GM23338 (cell line): ENCODE measurements around the gene HEXD. TPM values are rescaled to one million over a fixed set of nuclear protein-coding genes. Genes with fewer than 3 reads are reported as not detected.

Source experiments
- ATAC-seq: fragments of 200-7000 bp; cut with Tn5 transposase; 3 replicates; pipeline ENCODE4 v1.9.1; 2020
- DNase-seq: peaks from one replicate; pipeline ENCODE4 v3.0.0-alpha.2; 2015; ENCODE audit warnings: low spot score
- H2AFZ ChIP-seq: fragments of 200-600 bp; sonication (generic); 2 replicates; pipeline ENCODE4 v1.8.0; 2016; ENCODE audit warnings: antibody characterized with exemption, mild to moderate bottlenecking, moderate library complexity
- H3F3A ChIP-seq: fragments of 200-600 bp; sonication (generic); replicated peaks from 2 replicates; pipeline ENCODE4 v1.8.0; 2017; ENCODE audit warnings: antibody characterized with exemption, mixed run types, low read depth
- H3K27ac ChIP-seq: fragments of 200-600 bp; sonication (generic); 2 replicates; pipeline ENCODE4 v1.6.1; 2016; ENCODE audit warnings: low read depth
- H3K27me3 ChIP-seq: fragments of 200-600 bp; sonication (generic); 2 replicates; pipeline ENCODE4 v1.8.0; 2016; ENCODE audit warnings: mild to moderate bottlenecking, mixed run types, moderate library complexity; ENCODE audit not compliant: insufficient read depth
- H3K36me3 ChIP-seq: fragments of 200-600 bp; sonication (generic); 2 replicates; pipeline ENCODE4 v1.8.0; 2016; ENCODE audit warnings: mild to moderate bottlenecking; ENCODE audit not compliant: insufficient read depth
- H3K4me1 ChIP-seq: fragments of 200-600 bp; sonication (generic); 2 replicates; pipeline ENCODE4 v1.8.0; 2016; ENCODE audit warnings: mild to moderate bottlenecking, moderate library complexity; ENCODE audit not compliant: insufficient read depth
- H3K4me2 ChIP-seq: fragments of 200-600 bp; sonication (generic); 2 replicates; pipeline ENCODE4 v1.7.1; 2017; ENCODE audit warnings: mixed run types
- H3K4me3 ChIP-seq: fragments of 200-600 bp; sonication (generic); 2 replicates; pipeline ENCODE4 v1.6.1; 2016; ENCODE audit warnings: mixed run types
- H3K79me2 ChIP-seq: fragments of 200-600 bp; sonication (generic); replicated peaks from 2 replicates; pipeline ENCODE4 v1.8.0; 2017; ENCODE audit warnings: mild to moderate bottlenecking; ENCODE audit not compliant: insufficient read depth
- H3K9me2 ChIP-seq: fragments of 200-600 bp; sonication (generic); 2 replicates; pipeline ENCODE4 v1.8.0; 2017; ENCODE audit not compliant: insufficient read depth
- H4K20me1 ChIP-seq: fragments of 200-600 bp; sonication (generic); replicated peaks from 2 replicates; pipeline ENCODE4 v1.8.0; 2017; ENCODE audit warnings: mild to moderate bottlenecking; ENCODE audit not compliant: insufficient read depth
- H3K27ac Mint-ChIP-seq: 2 replicates; pipeline ENCODE4 v1.8.0; 2020; ENCODE audit warnings: inconsistent platforms, mild to moderate bottlenecking, moderate library complexity, mixed read lengths
- H3K27me3 Mint-ChIP-seq: 3 replicates; pipeline ENCODE4 v1.8.0; 2022; ENCODE audit warnings: low read depth, mild to moderate bottlenecking, moderate library complexity, mixed read lengths, inconsistent platforms; ENCODE audit not compliant: insufficient read depth, poor library complexity
- H3K36me3 Mint-ChIP-seq: 3 replicates; pipeline ENCODE4 v1.8.0; 2021; ENCODE audit warnings: low read depth, mild to moderate bottlenecking, inconsistent platforms, moderate library complexity, mixed read lengths
- H3K4me1 Mint-ChIP-seq: 3 replicates; pipeline ENCODE4 v1.8.0; 2020; ENCODE audit warnings: mild to moderate bottlenecking, inconsistent platforms, mixed read lengths
- H3K4me3 Mint-ChIP-seq: 3 replicates; pipeline ENCODE4 v1.8.0; 2021; ENCODE audit warnings: moderate library complexity, mild to moderate bottlenecking, inconsistent platforms, mixed read lengths
- H3K9me3 Mint-ChIP-seq: 3 replicates; pipeline ENCODE4 v1.8.0; 2020; ENCODE audit warnings: moderate library complexity, mild to moderate bottlenecking, inconsistent platforms, mixed read lengths
- CREB1 ChIP-seq: fragments of 250-450 bp; sonication (Bioruptor Pico); IDR thresholded peaks from 2 replicates; pipeline ENCODE4 v1.5.0; 2020; ENCODE audit warnings: low read depth, mild to moderate bottlenecking, moderate library complexity
- EZH2 ChIP-seq: fragments of 200-600 bp; sonication (generic); IDR thresholded peaks from one replicate; pipeline ENCODE4 v1.8.0; 2017; ENCODE audit warnings: antibody characterized with exemption, mild to moderate bottlenecking, low read depth; ENCODE audit not compliant: unreplicated experiment
- EZH2phosphoT487 ChIP-seq: fragments of 200-600 bp; sonication (generic); IDR thresholded peaks from one replicate; pipeline ENCODE4 v1.8.1; 2018; ENCODE audit warnings: antibody characterized with exemption; ENCODE audit not compliant: unreplicated experiment
- JUNB ChIP-seq: IDR thresholded peaks from one replicate; pipeline ENCODE4 v1.6.1; 2016; ENCODE audit warnings: antibody characterized with exemption; ENCODE audit not compliant: unreplicated experiment
- NANOG ChIP-seq: IDR thresholded peaks from 2 replicates; pipeline ENCODE4 v1.6.1; 2016; ENCODE audit warnings: antibody characterized with exemption, borderline replicate concordance
- POLR2AphosphoS5 ChIP-seq: IDR thresholded peaks from 2 replicates; pipeline ENCODE4 v1.6.1; 2016; ENCODE audit warnings: antibody characterized with exemption, low read depth
- REST ChIP-seq: IDR thresholded peaks from one replicate; pipeline ENCODE4 v1.6.1; 2018; ENCODE audit warnings: antibody characterized with exemption; ENCODE audit not compliant: unreplicated experiment
- ZNF114 ChIP-seq: fragments of 250-450 bp; sonication (Bioruptor Pico); IDR thresholded peaks from 2 replicates; pipeline ENCODE4 v1.5.0; 2020; ENCODE audit warnings: mild to moderate bottlenecking, moderate library complexity
- ZNF331 ChIP-seq: fragments of 250-450 bp; sonication (Bioruptor Pico); IDR thresholded peaks from 2 replicates; pipeline ENCODE4 v1.5.0; 2020; ENCODE audit warnings: low read depth, mild to moderate bottlenecking, moderate library complexity
- polyA plus RNA-seq: library from polyadenylated mRNA; unstranded; fragments of >200 nt; fragmentation: Nextera tagmentation; extraction: Ambion mirVana; gene quantifications from 2 replicates; pipeline ENCODE4 v1.2.1, GENCODE V29; 2016
- total RNA-seq: library from RNA; depleted of rRNA; stranded (reverse); fragments of >200 nt; shearing (Covaris generic); gene quantifications from 2 replicates; pipeline ENCODE4 v1.2.3, GENCODE V29; 2014
- TF ChIP-seq, protein P1 (sequence below): IDR thresholded peaks from 2 replicates; pipeline ENCODE4 v1.6.1; 2016; ENCODE audit warnings: antibody characterized with exemption
- TF ChIP-seq, protein P2 (sequence below): fragments of 250-450 bp; sonication (Bioruptor Pico); IDR thresholded peaks from 2 replicates; pipeline ENCODE4 v1.5.0; 2020; ENCODE audit warnings: mild to moderate bottlenecking, moderate library complexity

The HEXD gene
- total and polyA plus RNA-seq, 2 experiments from 2014 or later, result 11.9 to 31.1 TPM

DNA sequence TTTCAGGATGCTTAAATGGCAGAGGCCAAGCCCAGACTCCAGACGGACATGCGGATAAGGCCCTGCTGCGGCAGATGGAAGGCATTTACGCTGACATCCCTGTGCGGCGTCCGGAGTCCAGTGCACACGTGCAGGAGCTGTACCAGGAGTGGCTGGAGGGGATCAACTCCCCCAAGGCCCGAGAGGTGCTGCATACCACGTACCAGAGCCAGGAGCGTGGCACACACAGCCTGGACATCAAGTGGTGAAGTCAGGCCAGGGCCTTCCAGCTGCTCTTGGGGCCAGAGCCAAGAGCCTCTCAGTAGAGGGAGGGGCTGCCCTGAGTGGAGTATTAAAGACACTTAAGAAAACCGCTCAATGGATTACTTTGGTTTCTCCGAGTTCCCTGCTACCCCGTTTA, 69.8 kb downstream of the HEXD start:
- no peak overlapping the region for H3K4me3 Mint-ChIP-seq
- Histone ChIP-seq H3K4me1 (no peaks in the 10 kb centered on the region), H3K4me2 (no peak overlapping the region), H3K9me2 (no peaks in the 10 kb centered on the region), H3K27me3 (no peaks in the 10 kb centered on the region), H2AFZ (no peak overlapping the region), H3K36me3 (no peaks in the 10 kb centered on the region), H3K79me2 (no peaks in the 10 kb centered on the region), H3F3A (no peaks in the 10 kb centered on the region), H3K27ac (no peak overlapping the region), H3K4me3 (no peak overlapping the region), H4K20me1 (no peaks in the 10 kb centered on the region)
- no peak for DNase-seq
- TF ChIP-seq CREB1 (CRISPR knock-in tag) (no peak), POLR2AphosphoS5 (no peak), EZH2 (no peak), JUNB (no peak), ZNF331 (CRISPR knock-in tag) (no peak)
- TF ChIP-seq, protein P1, sequence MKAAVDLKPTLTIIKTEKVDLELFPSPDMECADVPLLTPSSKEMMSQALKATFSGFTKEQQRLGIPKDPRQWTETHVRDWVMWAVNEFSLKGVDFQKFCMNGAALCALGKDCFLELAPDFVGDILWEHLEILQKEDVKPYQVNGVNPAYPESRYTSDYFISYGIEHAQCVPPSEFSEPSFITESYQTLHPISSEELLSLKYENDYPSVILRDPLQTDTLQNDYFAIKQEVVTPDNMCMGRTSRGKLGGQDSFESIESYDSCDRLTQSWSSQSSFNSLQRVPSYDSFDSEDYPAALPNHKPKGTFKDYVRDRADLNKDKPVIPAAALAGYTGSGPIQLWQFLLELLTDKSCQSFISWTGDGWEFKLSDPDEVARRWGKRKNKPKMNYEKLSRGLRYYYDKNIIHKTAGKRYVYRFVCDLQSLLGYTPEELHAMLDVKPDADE, result no peak
- no peaks in the 10 kb centered on the region for H3K4me1 Mint-ChIP-seq
- no peaks in the 10 kb centered on the region for H3K9me3 Mint-ChIP-seq
- H3K27ac Mint-ChIP-seq, result no peak overlapping the region
- H3K36me3 Mint-ChIP-seq, result peaks cover 39% of the 10 kb centered on the region
- peaks cover 10% of the 10 kb centered on the region for H3K27me3 Mint-ChIP-seq
- no peak for ATAC-seq

GRCh38 chr17:82489117-82489516, 71.0 kb downstream of the HEXD start:
- no peaks in the 10 kb centered on the region; the same call in 2 of the 3 replicates for H3K9me3 Mint-ChIP-seq
- TF ChIP-seq ZNF114 (CRISPR knock-in tag) (no peak), REST (no peak), NANOG (no peak), EZH2phosphoT487 (no peak)
- TF ChIP-seq, protein P1, result no peak
- TF ChIP-seq, protein P2, sequence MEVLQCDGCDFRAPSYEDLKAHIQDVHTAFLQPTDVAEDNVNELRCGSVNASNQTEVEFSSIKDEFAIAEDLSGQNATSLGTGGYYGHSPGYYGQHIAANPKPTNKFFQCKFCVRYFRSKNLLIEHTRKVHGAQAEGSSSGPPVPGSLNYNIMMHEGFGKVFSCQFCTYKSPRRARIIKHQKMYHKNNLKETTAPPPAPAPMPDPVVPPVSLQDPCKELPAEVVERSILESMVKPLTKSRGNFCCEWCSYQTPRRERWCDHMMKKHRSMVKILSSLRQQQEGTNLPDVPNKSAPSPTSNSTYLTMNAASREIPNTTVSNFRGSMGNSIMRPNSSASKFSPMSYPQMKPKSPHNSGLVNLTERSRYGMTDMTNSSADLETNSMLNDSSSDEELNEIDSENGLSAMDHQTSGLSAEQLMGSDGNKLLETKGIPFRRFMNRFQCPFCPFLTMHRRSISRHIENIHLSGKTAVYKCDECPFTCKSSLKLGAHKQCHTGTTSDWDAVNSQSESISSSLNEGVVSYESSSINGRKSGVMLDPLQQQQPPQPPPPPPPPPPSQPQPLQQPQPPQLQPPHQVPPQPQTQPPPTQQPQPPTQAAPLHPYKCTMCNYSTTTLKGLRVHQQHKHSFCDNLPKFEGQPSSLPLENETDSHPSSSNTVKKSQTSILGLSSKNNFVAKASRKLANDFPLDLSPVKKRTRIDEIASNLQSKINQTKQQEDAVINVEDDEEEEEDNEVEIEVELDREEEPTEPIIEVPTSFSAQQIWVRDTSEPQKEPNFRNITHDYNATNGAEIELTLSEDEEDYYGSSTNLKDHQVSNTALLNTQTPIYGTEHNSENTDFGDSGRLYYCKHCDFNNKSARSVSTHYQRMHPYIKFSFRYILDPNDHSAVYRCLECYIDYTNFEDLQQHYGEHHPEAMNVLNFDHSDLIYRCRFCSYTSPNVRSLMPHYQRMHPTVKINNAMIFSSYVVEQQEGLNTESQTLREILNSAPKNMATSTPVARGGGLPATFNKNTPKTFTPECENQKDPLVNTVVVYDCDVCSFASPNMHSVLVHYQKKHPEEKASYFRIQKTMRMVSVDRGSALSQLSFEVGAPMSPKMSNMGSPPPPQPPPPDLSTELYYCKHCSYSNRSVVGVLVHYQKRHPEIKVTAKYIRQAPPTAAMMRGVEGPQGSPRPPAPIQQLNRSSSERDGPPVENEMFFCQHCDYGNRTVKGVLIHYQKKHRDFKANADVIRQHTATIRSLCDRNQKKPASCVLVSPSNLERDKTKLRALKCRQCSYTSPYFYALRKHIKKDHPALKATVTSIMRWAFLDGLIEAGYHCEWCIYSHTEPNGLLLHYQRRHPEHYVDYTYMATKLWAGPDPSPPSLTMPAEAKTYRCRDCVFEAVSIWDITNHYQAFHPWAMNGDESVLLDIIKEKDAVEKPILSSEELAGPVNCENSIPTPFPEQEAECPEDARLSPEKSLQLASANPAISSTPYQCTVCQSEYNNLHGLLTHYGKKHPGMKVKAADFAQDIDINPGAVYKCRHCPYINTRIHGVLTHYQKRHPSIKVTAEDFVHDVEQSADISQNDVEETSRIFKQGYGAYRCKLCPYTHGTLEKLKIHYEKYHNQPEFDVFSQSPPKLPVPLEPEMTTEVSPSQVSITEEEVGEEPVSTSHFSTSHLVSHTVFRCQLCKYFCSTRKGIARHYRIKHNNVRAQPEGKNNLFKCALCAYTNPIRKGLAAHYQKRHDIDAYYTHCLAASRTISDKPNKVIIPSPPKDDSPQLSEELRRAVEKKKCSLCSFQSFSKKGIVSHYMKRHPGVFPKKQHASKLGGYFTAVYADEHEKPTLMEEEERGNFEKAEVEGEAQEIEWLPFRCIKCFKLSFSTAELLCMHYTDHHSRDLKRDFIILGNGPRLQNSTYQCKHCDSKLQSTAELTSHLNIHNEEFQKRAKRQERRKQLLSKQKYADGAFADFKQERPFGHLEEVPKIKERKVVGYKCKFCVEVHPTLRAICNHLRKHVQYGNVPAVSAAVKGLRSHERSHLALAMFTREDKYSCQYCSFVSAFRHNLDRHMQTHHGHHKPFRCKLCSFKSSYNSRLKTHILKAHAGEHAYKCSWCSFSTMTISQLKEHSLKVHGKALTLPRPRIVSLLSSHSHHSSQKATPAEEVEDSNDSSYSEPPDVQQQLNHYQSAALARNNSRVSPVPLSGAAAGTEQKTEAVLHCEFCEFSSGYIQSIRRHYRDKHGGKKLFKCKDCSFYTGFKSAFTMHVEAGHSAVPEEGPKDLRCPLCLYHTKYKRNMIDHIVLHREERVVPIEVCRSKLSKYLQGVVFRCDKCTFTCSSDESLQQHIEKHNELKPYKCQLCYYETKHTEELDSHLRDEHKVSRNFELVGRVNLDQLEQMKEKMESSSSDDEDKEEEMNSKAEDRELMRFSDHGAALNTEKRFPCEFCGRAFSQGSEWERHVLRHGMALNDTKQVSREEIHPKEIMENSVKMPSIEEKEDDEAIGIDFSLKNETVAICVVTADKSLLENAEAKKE (CRISPR knock-in tag), result no peak

More at GRCh38 chr17:82489117-82489516, 71.0 kb downstream of the HEXD start:
- H3K4me3 ChIP-seq, result no peak overlapping the region
- no peak overlapping the region for H3K4me2 ChIP-seq
- H2AFZ ChIP-seq, result no peak overlapping the region
- peaks cover 14% of the 10 kb centered on the region for H3K27me3 Mint-ChIP-seq
- H3K4me1 Mint-ChIP-seq, result peaks cover 4% of the 10 kb centered on the region; the same call in 2 of the 3 replicates
- H3K36me3 Mint-ChIP-seq, result peaks cover 32% of the 10 kb centered on the region
- no peaks in the 10 kb centered on the region for H4K20me1 ChIP-seq
- H3K27ac ChIP-seq, result no peak overlapping the region
- peaks cover 6% of the 10 kb centered on the region; the same call in 1 of the 2 replicates for H3K4me1 ChIP-seq
- no peaks in the 10 kb centered on the region for H3K36me3 ChIP-seq
- H3F3A ChIP-seq, result peaks cover 5% of the 10 kb centered on the region; the same call in 1 of the 2 replicates
- H3K27me3 ChIP-seq, result no peaks in the 10 kb centered on the region
- no peaks in the 10 kb centered on the region for H3K79me2 ChIP-seq
- H3K9me2 ChIP-seq, result no peaks in the 10 kb centered on the region
- no peak overlapping the region for H3K4me3 Mint-ChIP-seq
- DNase-seq, result no peak
- no peak overlapping the region for H3K27ac Mint-ChIP-seq
- no peak; the same call in 2 of the 3 replicates for ATAC-seq
